Activated naive CD4-positive, alpha-beta T cell treated with anti-CD3 and anti-CD28 coated beads for 36 hours (primary cell): ENCODE measurements around the gene LAMB2. TPM values are rescaled to one million over a fixed set of nuclear protein-coding genes. Genes with fewer than 3 reads are reported as not detected.

ENCODE experiments used
- CTCF ChIA-PET: fragments of 350-600 bp; sonication (Branson Sonifier 250); formaldehyde crosslinking; loops from one replicate; lab custom pipeline; 2021; ENCODE audit warnings: antibody characterized with exemption; lab: Charles Lee
- DNase-seq: peaks from one replicate; pipeline ENCODE4 v3.0.0-alpha.2; 2020
- H3K27ac Mint-ChIP-seq: one replicate; pipeline ENCODE4 v1.8.0; 2021; ENCODE audit warnings: mild to moderate bottlenecking, mixed read lengths
- H3K27me3 Mint-ChIP-seq: one replicate; pipeline ENCODE4 v1.8.0; 2021; ENCODE audit warnings: low read depth, mixed read lengths
- H3K36me3 Mint-ChIP-seq: one replicate; pipeline ENCODE4 v1.8.0; 2021; ENCODE audit warnings: low read depth, mixed read lengths
- H3K4me1 Mint-ChIP-seq: one replicate; pipeline ENCODE4 v1.8.0; 2021; ENCODE audit warnings: low read depth, mixed read lengths
- H3K4me3 Mint-ChIP-seq: one replicate; pipeline ENCODE4 v1.8.0; 2021; ENCODE audit warnings: mild to moderate bottlenecking, moderate library complexity, mixed read lengths
- H3K9me3 Mint-ChIP-seq: one replicate; pipeline ENCODE4 v1.8.0; 2021; ENCODE audit warnings: mixed read lengths
- intact Hi-C: fragments of 100-400 bp; cut with micrococcal nuclease; formaldehyde crosslinking; loops from one replicate; pipeline ENCODE4 v1.15.1; 2023
- total RNA-seq, 2 experiments: library from RNA; stranded (reverse); gene quantifications; one replicate each; pipeline ENCODE4 v1.2.3, GENCODE V29; 2021

LAMB2 gene
- total RNA-seq, 2 experiments from 2014 or later = not detected

GRCh38 chr3:49157289-49157688, 24.4 kb upstream of the LAMB2 start:
- H3K4me1 Mint-ChIP-seq = peaks cover 10% of the 10 kb centered on the region
- H3K36me3 Mint-ChIP-seq = no peaks in the 10 kb centered on the region
- no peaks in the 10 kb centered on the region for H3K9me3 Mint-ChIP-seq
- intact Hi-C loops = no loop called here
- CTCF ChIA-PET = interaction anchor here (0.7 to 4.4 kb wide), 10 partner anchors 13 to 183 kb away, joined by 3 to 28 read pairs (median 4); partner anchors contain the start of genes KLHDC8B, NDUFAF3, P4HTM and USP4
- no peak for DNase-seq
- H3K27ac Mint-ChIP-seq = no peak overlapping the region
- no peak overlapping the region for H3K4me3 Mint-ChIP-seq
- H3K27me3 Mint-ChIP-seq = no peaks in the 10 kb centered on the region

- no peak for DNase-seq
- Mint-ChIP-seq H3K27me3 (no peaks in the 10 kb centered on the region), H3K4me1 (peaks cover 4% of the 10 kb centered on the region), H3K4me3 (no peak overlapping the region), H3K36me3 (no peaks in the 10 kb centered on the region), H3K9me3 (no peaks in the 10 kb centered on the region), H3K27ac (no peak overlapping the region)
- intact Hi-C loops = no loop called here
- CTCF ChIA-PET = interaction anchor here (0.6 to 1.2 kb wide), 3 partner anchors 16 to 128 kb away, joined by 3 to 4 read pairs (median 4); partner anchors contain the start of gene KLHDC8B
Measured at GRCh38 chr3:49153349-49153912, 20.6 kb upstream of the LAMB2 start.

- Mint-ChIP-seq H3K27ac (no peak overlapping the region), H3K27me3 (no peaks in the 10 kb centered on the region), H3K9me3 (no peaks in the 10 kb centered on the region), H3K4me1 (no peaks in the 10 kb centered on the region), H3K4me3 (no peak overlapping the region), H3K36me3 (no peaks in the 10 kb centered on the region)
- CTCF ChIA-PET = no interaction called here
- intact Hi-C loops = no loop called here
- no peak for DNase-seq
Measured at GRCh38 chr3:49151610-49152009, 18.8 kb upstream of the LAMB2 start.

GRCh38 chr3:49148159-49148558, 15.3 kb upstream of the LAMB2 start:
- Mint-ChIP-seq H3K27ac (no peak overlapping the region), H3K4me1 (no peaks in the 10 kb centered on the region), H3K27me3 (no peaks in the 10 kb centered on the region), H3K4me3 (no peak overlapping the region), H3K9me3 (no peaks in the 10 kb centered on the region), H3K36me3 (no peaks in the 10 kb centered on the region)
- intact Hi-C loops = no loop called here
- CTCF ChIA-PET = interaction anchor here (0.6 kb wide), 2 partner anchors 85 to 309 kb away, joined by 4 to 6 read pairs; no protein-coding TSS in a partner anchor
- no peak for DNase-seq

GRCh38 chr3:49140080-49140479, 7.2 kb upstream of the LAMB2 start:
- no peak overlapping the region for H3K27ac Mint-ChIP-seq
- H3K9me3 Mint-ChIP-seq = no peaks in the 10 kb centered on the region
- CTCF ChIA-PET = no interaction called here
- intact Hi-C loops = no loop called here
- DNase-seq = no peak
- H3K4me3 Mint-ChIP-seq = no peak overlapping the region
- no peaks in the 10 kb centered on the region for H3K4me1 Mint-ChIP-seq
- no peaks in the 10 kb centered on the region for H3K27me3 Mint-ChIP-seq
- H3K36me3 Mint-ChIP-seq = no peaks in the 10 kb centered on the region

- CTCF ChIA-PET = interaction anchor here (1.3 kb wide), 1 partner anchor 15 kb away, joined by 4 read pairs; the partner anchor contains the start of gene USP19
- H3K36me3 Mint-ChIP-seq = no peaks in the 10 kb centered on the region
- intact Hi-C loops = no loop called here
- no peak for DNase-seq
- H3K27ac Mint-ChIP-seq = no peak overlapping the region
- H3K27me3 Mint-ChIP-seq = peaks cover 20% of the 10 kb centered on the region
- H3K4me1 Mint-ChIP-seq = no peaks in the 10 kb centered on the region
- no peak overlapping the region for H3K4me3 Mint-ChIP-seq
- no peaks in the 10 kb centered on the region for H3K9me3 Mint-ChIP-seq
Measured at GRCh38 chr3:49135499-49135898, 2.6 kb upstream of the LAMB2 start.

GRCh38 chr3:49134471-49135265, 1.8 kb upstream of the LAMB2 start:
- Mint-ChIP-seq H3K9me3 (no peaks in the 10 kb centered on the region), H3K4me1 (no peaks in the 10 kb centered on the region), H3K27ac (no peak overlapping the region), H3K4me3 (no peak overlapping the region), H3K36me3 (no peaks in the 10 kb centered on the region), H3K27me3 (peaks cover 20% of the 10 kb centered on the region)
- intact Hi-C loops = no loop called here
- CTCF ChIA-PET = interaction anchor here (1.3 kb wide), 1 partner anchor 14 kb away, joined by 4 read pairs; the partner anchor contains the start of gene USP19
- no peak for DNase-seq

- Mint-ChIP-seq H3K36me3 (no peaks in the 10 kb centered on the region), H3K9me3 (no peaks in the 10 kb centered on the region), H3K27ac (no peak overlapping the region), H3K27me3 (peaks cover 20% of the 10 kb centered on the region), H3K4me1 (no peaks in the 10 kb centered on the region), H3K4me3 (peak overlapping the region; percentile 21)
- intact Hi-C loops = no loop called here
- no peak for DNase-seq
- CTCF ChIA-PET = no interaction called here
Measured at GRCh38 chr3:49133226-49133951, 539 bp upstream of the LAMB2 start.

GRCh38 chr3:49132073-49132436, 795 bp downstream of the LAMB2 start:
- H3K36me3 Mint-ChIP-seq = no peaks in the 10 kb centered on the region
- CTCF ChIA-PET = interaction anchor here (0.6 kb wide), 1 partner anchor 314 kb away, joined by 4 read pairs; no protein-coding TSS in a partner anchor
- H3K27ac Mint-ChIP-seq = no peak overlapping the region
- no peaks in the 10 kb centered on the region for H3K4me1 Mint-ChIP-seq
- intact Hi-C loops = no loop called here
- H3K27me3 Mint-ChIP-seq = peaks cover 20% of the 10 kb centered on the region
- no peak for DNase-seq
- no peak overlapping the region for H3K4me3 Mint-ChIP-seq
- H3K9me3 Mint-ChIP-seq = no peaks in the 10 kb centered on the region

- Mint-ChIP-seq H3K4me1 (no peaks in the 10 kb centered on the region), H3K9me3 (no peaks in the 10 kb centered on the region), H3K36me3 (no peaks in the 10 kb centered on the region), H3K27ac (no peak overlapping the region), H3K27me3 (peaks cover 20% of the 10 kb centered on the region), H3K4me3 (no peak overlapping the region)
- DNase-seq = no peak
- CTCF ChIA-PET = no interaction called here
- intact Hi-C loops = no loop called here
Measured at GRCh38 chr3:49131576-49131975, 1.3 kb downstream of the LAMB2 start.

GRCh38 chr3:49131040-49131439, 1.8 kb downstream of the LAMB2 start:
- Mint-ChIP-seq H3K9me3 (no peaks in the 10 kb centered on the region), H3K27ac (no peak overlapping the region), H3K36me3 (no peaks in the 10 kb centered on the region), H3K27me3 (peaks cover 20% of the 10 kb centered on the region), H3K4me1 (no peaks in the 10 kb centered on the region), H3K4me3 (no peak overlapping the region)
- intact Hi-C loops = no loop called here
- CTCF ChIA-PET = no interaction called here
- no peak for DNase-seq

- DNase-seq = no peak
- Mint-ChIP-seq H3K4me3 (no peak overlapping the region), H3K4me1 (peaks cover 5% of the 10 kb centered on the region), H3K27me3 (no peaks in the 10 kb centered on the region), H3K36me3 (no peaks in the 10 kb centered on the region), H3K9me3 (no peaks in the 10 kb centered on the region), H3K27ac (no peak overlapping the region)
- CTCF ChIA-PET = no interaction called here
- intact Hi-C loops = no loop called here
Measured at GRCh38 chr3:49124991-49125670, 7.7 kb downstream of the LAMB2 start.
